DMS153 treated with DMSO at 0.1 percent for 48 hours (cell line): ENCODE data around the gene C4orf46.
"Not testable (repeated sequence)": the region's sequence is repeated elsewhere in the genome, so short reads cannot be mapped to it uniquely, and the experiment has no call there.

Source experiments
- DNase-seq: peaks from one replicate; lab custom pipeline; 2025; ENCODE audit not compliant: unreplicated experiment; lab: John Stamatoyannopoulos, UW

The C4orf46 gene

DNA sequence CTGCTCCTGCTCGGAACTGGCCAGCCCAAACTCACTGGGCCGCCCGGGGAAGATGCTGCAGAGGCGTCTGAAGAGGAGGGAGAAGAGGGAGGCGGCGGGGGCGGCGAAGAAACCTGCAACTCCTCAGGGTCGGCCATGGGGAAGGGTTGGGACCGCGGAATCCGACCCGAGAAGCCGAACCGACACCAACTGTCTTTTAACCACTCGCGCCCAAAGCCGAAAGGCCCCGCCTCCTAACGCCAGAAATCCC lies at the start of gene C4orf46:
TSS of gene C4orf46 (minus strand) at position 223 of the 250 bp plus-strand sequence. CDS start at position 137, 86 bp downstream.
- DNase-seq, result no peak

DNA sequence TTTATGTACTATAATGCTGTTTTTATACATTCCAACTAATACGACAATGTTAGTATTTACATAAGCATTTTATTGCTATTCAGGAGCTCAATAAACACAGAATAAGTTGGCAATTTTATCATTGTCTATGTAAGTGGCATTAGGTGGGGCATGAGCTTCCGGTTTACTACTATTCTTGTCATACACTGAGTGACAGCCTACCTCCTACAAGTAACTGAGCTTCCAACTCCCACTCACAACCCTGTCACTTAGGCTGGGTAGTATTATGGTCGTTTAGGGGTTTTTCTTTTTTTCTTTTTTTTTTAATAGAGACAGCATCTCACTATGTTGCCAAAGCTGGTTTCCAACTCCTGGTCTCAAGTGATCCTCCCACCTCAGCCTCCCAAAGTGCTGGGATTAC lies 44.1 kb upstream of the C4orf46 start:
- no peak for DNase-seq

DNA sequence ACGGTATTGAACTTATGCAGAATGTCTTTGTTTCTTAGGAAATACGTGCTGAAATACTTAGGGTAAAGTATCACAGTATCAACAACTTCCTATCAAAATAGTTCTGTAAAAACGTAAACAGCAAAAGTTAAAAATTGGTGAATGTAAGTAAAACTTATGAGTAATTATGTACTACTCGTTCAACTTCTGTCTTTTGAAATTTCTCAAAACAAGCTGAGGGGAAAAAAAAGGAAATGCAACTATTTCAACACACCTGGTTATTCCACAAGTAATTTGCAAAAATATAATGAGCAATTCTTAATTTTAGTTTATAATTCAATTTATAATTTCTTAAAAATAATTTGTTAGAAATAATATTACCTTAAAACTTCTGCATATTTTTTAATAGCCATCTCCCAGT lies 43.2 kb upstream of the C4orf46 start:
- no peak for DNase-seq

DNA sequence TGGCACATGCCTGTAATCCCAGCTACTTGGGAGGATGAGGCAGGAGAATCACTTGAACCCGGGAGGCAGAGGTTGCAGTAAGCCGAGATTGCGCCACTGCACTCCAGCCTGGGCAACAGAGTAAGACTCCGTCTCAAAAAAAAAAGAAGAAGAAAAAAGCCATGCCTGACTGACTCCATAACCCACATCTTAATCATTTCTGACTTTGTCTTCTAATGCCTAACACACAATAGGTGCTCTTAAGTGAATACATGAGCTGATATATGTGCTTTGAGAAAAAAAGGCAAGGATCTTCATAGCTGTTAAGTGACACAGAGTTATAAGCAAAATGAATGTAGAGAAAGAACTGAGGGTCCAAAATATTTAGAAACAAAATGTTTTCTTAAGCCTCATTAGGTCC lies 40.9 kb upstream of the C4orf46 start:
- DNase-seq, result not testable (repeated sequence)

DNA sequence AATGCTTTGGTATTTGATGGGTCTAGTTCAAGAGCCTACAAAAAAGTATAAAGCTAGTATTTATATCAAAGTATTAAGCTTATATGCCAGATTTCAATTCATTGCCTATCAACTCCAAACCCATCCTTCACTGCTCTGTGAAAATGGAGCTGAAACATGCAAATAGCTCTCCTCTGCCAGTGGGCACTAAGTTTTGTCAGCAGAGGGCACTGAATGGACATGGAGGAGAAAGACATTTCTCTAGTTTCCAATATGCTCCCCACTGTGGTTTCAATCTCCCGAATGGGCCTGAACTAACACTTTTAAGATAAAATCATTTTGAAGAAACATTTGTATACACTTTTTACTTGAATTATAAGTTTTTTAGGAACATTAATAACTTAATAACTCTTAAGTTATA lies 39.1 kb upstream of the C4orf46 start:
- no peak for DNase-seq

DNA sequence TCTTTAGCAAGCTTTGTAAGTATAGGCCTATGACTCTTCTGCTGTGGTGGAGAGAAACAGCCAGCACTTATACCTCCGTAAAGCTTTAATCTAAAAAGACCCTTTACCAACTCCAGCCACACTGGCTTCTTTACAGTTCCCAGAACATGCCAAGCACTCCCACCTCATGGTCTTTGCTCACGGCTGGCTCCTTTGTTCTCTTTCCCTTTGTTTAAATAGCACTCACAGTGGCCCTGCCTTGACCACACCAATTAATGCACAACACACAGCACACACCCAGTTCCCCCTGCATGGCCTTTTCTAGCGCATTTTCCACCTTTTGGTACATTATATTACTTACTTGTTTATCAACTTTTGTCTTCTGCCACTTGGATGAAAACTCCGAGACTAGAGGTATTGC lies 32.6 kb upstream of the C4orf46 start:
- DNase-seq, result no peak

DNA sequence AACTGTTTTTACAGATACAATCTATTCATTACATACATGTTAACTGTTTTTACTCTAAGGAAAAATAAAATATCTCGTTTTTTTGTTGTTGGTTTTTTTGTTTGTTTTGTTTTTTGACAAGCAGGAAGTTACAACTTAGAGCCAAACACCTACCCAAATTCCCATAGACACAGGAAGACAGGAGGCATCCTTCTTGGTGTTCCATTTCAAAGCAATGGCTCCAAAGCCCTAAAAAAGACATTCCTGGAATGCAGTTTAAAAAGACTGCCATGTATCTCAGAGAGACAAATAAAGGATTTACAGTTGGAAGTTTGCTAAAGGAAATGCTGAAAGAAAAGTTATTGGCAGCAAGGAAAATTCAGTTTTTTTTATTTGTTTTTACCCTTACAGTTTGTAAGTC lies 17.1 kb upstream of the C4orf46 start:
- DNase-seq, result no peak

DNA sequence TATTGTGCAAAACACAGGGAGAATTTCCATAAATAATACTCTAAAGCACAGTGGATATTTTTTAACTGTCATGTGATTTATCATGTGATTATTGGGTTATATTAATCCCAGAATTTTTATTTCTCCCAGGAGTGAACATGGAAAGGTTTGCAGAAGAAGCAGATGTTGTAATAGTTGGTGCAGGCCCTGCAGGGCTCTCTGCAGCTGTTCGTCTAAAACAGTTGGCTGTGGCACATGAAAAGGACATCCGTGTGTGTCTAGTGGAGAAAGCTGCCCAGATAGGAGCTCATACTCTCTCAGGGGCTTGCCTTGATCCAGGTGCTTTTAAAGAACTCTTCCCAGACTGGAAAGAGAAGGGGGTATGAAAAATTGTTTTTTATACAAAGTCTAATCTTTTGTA lies 10.4 kb upstream of the C4orf46 start:
- no peak for DNase-seq

DNA sequence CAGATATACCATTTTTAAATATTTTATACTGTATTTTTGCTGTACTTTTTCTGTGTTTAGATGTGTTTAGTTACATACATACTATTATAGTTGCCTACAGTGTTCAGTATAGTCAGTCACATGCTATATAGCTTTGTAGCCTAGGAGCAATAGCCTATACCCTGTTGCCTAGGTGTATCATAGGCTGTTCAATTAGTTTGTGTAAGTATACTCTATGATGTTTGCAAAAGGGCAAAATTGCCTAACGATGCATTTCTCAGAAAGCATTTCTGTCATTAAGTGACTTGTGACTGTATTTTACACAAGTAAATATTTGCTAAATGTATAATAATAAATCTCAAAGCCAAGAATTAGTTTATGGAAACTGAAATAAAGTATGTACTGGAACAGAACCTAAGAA lies 9.9 kb upstream of the C4orf46 start:
- no peak for DNase-seq

DNA sequence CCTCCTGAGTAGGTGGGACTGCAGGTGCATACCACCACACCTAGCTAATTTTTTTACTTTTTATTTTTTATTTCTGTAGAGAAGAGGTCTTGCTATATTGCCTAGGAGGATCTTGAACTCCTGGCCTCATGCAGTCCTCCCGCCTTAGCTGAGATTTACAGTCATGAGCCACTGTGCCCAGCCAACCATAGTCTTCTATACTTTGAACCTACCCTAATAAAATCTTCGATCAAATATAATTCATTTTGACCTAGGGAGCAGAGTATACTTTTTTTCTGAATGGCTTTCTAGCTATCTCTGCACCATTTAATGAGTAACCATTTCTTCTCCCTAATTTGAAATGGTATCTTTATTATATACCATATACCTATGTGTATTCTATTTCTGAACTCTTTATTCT lies 7.1 kb upstream of the C4orf46 start:
- no peak for DNase-seq

DNA sequence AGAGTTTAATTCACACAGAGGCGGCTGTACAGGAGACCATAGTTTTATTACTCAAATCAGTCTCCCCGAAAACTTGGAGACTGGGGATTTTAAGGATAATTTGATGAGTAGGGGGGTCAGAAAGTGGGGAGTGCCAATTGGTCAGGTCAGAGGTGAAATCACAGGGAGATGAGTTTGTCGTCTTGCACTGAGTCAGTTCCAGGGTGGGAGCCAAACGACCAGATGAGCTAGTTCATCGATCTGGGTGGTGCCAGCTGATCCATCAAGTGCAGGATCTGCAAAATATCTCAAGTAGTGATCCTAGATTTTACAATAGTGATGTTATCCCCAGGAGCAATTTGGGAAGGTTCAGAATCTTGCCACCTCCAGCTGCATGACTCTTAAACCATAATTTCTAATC lies 4.4 kb upstream of the C4orf46 start:
- DNase-seq, result no peak

DNA sequence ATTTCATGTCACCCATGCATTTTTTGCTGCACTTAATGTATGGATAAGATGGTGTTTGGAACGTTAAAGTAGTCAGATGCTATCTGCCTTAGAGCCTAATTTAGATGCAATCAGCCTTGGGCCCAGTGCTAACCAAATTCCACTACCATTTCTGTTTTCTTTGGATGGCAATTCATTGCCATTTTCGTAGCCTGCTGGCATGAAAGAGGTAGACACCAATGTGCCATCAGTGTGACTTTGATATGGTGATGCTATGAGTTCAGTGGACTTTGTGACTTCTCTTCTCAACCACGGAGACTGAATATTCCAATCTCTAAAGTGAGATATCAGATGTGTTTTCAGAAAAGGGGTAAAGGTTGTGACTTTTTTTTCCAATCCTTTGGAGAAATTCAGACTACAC lies 1.9 kb upstream of the C4orf46 start:
- no peak for DNase-seq

DNA sequence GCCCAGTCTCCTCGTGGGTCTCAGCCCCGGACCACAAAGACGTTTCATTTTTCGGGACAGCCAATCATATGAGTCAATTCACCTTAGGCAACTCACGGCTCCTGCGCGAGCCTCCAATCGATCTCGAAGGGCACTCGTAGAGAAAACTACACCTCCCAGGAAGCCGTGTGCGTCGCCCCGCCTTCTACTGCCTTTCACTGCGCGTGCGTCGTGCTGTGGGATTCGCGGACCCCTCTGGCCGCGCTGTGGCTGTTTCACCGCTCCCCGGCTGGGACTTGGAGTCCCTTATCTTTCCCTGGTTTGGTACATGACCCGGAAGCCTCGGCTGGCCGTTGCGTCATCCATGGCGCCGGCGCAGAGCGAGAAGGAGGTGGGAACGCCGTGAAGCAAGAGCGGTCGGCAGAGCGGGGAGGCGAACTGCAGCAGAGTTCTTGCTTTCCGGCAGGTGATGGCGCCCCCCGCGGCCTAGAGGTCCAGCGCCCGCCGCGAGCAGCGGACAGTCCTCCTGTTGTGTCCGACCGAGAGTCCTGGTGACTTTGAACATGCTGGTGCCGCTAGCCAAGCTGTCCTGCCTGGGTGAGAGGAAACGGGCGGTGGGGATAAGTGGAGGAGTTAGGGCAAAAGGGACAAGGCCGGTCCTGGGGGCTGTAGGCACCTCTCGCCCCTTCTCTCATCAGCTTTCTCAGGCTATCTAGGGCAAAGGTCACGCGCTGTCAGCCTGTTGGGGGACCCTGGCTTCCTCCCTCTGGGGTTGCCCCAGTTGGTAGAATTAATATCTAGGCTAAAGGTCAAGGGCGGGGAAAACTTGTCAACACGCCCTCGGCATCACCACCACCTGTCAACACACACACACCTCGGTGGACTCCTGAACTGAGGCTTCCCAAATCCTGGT lies 474 bp upstream of the C4orf46 start, which contains the start of gene ETFDH:
TSS of gene ETFDH (plus strand) at position 382 of the 892 bp plus-strand sequence. CDS start at position 543, 161 bp downstream.
- DNase-seq, result peak; percentile 98

DNA sequence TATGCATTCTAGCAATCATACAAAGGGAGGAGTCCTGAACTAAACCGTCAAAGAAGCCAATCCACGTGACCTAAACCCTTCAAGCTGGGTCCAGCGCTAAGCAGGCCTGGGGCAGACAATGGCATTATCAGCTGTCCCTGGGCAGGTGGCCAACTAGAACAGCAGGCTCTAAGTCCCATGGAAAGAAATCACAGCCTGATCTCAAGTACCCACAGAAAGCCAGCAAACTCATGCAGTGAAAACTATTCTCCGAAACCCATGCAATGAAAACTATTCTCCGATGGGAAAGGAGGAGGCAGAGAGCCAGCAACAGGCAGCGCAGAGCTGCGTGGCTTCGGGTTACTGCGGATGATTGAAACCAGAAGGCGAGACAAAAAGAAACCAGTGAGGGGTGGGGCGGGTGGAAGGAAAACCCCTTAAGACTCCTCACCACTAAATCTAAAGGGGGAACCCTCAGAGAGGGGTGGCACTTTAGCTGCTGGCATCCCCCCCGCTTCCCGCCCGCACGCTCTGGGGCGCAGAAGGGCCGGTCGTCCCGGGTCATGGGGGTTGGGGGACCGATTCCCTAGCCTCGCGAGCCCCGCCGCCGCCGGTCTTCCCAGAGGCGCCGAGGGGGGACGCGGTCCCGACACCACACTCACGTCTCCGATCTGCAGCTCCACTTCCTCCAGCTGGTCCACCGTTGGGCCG lies 567 bp downstream of the C4orf46 start:
- DNase-seq, result peak; percentile 61

DNA sequence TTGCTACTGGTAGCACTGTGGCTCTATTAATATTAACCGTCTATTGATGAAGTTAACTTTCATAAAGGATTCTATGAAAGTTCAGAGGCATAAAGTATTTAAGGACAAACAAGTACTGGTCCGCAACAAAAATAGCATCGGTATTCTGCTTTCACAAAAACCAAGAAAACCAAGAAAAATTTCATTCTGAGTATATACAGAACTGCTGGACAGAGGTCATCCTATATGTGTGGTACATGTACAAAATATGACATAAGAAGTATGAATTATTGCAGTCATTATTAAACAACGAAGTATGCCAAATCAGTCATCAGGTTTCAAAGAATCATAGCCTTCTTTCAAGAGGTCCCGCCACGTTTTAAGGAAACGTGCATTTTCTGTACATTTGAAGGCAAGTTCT lies 2.4 kb downstream of the C4orf46 start:
- DNase-seq, result no peak

DNA sequence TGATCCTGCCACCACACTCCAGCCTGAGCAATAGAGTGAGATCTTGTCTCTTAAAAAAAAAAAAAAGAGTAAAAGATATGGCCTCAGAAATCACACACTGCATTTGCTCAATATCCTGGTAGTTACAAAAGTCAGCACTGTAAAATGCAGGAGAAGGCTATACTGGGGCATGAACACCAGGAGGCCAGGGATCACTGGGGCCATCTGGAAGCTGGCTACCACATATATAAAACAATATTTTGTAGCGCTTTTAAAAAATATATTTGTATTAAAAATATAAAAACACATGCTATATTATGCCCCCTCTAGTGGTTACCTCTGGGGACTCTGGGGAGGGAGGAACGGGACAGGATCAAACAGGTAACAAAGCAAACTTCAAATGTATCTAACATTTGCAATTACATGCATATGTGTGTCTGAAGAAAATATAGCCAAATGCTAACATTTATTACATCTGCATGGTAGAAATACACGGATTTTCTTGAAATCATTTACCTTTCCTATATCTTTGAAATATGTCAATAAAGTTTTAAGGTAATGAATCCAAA lies 4.0 kb downstream of the C4orf46 start:
- DNase-seq, result peak; percentile 0

DNA sequence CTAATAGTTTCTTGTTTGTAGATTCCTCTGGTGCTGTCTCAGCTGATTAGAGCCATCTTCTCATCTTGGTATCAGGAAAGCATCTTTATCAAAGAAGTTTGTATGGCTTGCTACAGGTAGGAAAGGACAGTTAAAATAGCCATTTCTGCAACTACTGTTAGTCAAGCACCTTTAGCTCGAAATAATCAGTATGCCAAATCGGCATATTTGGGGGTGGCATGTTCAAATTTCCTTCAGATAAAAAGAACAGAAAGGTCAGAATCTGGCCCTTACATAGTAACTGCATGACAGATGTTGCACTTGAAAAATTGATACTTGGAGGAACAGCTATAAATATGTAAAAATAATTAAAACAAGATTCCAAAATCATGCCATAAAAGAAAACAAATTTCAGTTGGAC lies 4.8 kb downstream of the C4orf46 start:
- no peak for DNase-seq

DNA sequence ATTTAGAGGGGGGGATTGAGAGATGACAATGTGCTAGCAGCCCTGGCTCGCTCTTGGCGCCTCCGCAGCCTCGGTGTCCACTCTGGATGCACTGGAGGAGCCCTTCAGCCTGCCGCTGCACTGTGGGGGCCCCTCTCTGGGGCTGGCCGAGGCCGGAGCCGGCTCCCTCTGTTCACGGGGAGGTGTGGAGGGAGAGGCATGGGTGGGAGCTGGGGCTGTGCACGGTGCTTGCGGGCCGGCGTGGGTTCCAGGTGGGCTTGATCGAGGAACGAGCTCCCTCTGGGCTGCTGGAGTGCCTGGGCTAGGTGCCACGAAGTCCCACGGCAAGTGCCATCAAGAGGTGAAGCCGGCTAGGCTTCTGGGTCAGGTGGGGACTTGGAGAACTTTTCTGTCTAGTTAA lies 6.9 kb downstream of the C4orf46 start:
- DNase-seq, result no peak

DNA sequence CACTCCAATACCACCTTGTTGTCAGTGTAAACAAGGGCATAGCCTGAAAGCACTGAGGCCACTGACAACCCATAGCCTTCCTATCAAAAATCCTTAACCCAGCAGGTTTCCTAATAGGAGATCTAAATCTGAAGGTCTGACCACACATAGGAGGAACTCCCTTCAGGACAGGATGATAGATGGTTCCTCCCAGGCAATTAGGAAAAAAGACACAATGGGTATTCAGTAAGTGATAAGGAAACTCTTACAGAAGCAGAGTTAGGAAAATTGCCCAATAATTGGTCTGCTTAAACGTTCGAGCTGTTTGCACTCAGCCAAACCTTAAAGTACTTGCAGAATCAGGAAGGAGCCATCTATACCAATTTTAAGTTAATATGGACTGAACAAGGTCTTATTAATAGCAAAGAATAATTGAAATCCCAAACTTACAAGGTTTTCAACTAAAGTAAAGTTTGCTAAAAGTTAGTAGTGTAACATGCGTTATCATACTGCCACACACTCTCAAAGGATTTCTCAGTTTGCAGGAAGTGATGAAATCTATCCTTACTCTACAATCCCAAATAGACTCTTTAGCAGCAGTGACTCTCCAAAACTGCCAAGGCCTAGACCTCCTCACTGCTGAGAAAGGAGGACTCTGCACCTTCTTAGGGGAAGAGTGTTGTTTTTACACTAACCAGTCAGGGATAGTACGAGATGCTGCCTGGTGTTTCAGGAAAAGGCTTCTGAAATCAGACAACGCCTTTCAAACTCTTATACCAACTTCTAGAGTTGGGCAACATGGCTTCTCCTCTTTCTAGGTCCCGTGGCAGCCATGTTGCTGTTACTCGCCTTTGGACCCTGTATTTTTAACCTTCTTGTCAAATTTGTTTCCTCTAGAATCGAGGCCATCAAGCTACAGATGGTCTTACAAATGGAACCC lies 7.7 kb downstream of the C4orf46 start:
- not testable (repeated sequence) for DNase-seq

DNA sequence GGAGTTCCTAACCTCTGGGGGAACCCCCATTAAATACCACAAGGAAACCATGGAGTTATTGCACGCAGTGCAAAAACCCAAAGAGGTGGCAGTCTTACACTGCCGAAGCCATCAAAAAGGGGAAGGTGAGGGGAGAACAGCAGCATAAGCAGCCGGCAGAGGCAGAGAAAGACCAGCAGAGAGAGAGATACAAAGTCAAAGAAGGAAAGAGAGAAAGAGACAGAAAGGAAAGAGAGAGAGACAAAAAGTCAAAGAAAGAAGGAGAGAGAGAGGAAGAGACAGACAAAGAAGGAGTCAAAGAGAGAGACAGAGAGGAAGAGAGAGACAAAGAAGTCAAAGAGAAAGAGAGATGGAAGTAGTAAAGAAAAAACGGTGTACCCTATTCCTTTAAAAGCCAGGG lies 8.4 kb downstream of the C4orf46 start:
- not testable (repeated sequence) for DNase-seq

DNA sequence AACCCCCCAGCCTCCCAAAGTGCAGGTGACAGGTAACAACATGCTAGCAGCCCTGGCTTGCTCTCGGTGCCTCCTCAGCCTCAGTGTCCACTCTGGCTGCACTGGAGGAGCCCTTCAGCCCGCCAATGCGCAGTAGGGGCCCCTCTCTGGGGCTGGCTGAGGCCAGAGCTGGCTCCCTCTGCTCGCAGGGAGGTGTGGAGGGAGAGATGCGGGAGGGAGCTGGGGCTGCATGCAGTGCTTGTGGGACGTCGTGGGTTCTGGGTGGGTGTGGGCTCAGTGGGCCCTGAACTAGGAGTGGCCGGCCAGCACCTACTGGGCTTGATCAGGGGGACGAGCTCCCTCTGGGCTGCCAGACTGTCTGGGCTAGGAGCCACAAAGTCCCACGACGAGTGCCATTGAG lies 14.4 kb downstream of the C4orf46 start:
- no peak for DNase-seq
